GM18861 (cell line): ENCODE data around the gene MGAT5.

ENCODE experiments used
- ATAC-seq: cut with Tn5 transposase; IDR thresholded peaks from one replicate; pipeline ENCODE4 v1.9.1; 2021; ENCODE audit not compliant: unreplicated experiment

Gene MGAT5

DNA sequence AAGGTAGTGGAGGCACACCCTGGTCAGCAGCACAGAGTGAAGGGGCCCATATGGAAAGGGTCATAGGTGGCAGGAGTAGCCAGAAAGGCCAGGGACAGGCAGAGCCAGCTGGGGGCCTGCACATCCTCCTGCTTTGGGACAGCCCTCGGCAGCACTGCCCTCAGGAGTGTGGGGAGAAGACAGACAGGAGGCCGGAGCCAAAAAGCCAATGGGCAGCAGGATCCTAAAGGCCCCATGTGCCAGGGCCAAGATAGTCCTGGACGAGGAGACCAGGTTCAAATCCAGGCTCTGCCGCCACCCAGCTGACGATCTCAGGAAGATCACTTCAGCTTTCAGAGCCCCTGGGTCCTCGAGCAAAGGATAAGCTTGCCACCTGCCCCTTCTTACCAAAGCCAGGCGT is 244.8 kb downstream of the MGAT5 start:
- no peak for ATAC-seq

GRCh38 chr2:134499307-134499926 is 245.5 kb downstream of the MGAT5 start:
- ATAC-seq: no peak

DNA sequence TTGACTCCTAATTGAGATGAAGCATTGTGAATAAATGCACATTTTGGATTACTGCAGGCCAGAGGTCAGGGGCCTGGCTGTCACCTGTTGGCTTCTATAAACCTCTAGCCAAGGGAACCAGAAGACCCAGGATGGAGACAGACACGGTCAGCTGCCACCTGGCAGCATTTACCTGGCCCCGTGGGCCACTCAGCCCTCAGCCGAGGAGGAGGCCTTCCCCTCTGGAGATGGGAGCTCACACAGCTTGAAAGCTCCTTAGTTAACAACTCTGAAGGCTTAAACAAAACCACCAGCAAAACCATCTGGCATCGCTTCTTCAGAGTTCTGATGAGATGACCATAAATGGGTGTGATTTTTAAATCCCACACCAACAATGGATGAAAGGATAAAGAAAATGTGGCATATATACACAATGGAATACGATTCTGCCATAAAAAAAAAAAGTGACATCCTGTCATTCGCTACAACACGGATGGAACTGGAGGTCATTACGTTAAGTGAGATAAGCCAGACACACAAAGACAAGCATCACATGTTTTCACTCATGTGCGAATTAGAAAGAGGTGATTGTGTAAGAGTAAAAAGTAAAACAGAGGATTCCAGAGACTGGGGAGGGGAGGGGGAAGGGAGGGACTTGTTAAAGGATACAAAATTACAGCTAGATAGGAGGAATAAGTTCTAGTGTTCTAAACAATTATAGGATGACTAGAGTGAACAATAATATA is 246.5 kb downstream of the MGAT5 start:
- no peak for ATAC-seq

DNA sequence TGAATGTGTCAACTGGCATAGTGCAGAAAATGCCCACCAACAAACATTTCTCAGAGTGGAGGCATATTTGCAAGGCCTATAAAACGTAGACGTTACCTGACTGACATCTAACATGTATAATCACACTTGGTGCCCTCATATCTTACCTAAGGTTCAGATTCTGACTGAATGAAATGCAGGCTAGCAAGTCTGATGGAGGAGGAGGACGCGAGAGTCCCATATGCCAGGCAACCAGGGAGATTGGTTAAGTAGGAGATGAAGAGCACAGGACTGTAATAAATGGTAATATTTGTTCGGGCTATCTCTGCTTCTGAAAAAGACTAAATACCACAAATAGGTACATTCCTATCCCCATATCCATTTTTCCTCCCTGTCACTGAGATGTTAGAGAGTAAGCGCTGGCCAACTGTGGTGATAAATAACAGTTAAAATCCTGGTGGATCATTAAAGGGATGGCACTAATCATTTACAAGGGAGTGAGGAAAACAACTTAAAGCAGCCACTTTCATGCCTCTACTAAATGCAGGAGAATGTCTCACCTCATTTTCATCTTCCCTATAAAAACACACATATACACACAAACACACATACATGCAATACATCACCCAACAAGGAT is 247.7 kb downstream of the MGAT5 start:
- ATAC-seq: no peak

DNA sequence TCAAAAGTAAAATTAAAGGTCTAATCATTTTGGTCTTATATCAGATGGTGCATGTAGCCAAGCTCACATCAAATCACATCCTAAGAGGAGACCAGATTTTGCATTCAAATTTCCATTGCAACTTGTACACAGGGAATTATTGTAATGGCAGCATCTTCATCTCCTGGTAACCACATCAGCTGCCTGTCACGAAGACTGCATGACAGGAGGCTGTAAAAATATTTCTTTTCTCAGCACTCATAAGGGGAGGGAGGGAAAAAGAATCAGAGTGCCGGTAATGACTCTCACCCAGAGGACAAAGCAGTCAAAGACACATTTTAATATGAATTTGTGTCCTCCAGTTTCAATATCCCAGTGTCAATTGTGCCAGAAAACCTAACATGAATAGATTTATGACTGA is 248.2 kb downstream of the MGAT5 start:
- no peak for ATAC-seq
